NCI-H82 treated with DMSO at 0.1 percent for 48 hours (cell line): ENCODE measurements around the gene PCDH11Y.
"Not testable (repeated sequence)": the region's sequence is repeated elsewhere in the genome, so short reads cannot be mapped to it uniquely, and the experiment has no call there.

Experiments
- DNase-seq: peaks from one replicate; lab custom pipeline; 2025; ENCODE audit not compliant: unreplicated experiment; lab: John Stamatoyannopoulos, UW

Gene PCDH11Y

GRCh38 chrY:5000057-5000456 is at the start of gene PCDH11Y:
Gene PCDH11Y, plus strand, starts transcription at chrY:5000296. Its CDS starts 56,804 bp downstream, at chrY:5057100.
- DNase-seq: not testable (repeated sequence)

- DNase-seq: not testable (repeated sequence)
Measured at GRCh38 chrY:4967894-4968293, 32.2 kb upstream of the PCDH11Y start.

- not testable (repeated sequence) for DNase-seq
Measured at GRCh38 chrY:4991743-4992400, 8.2 kb upstream of the PCDH11Y start.

- DNase-seq: not testable (repeated sequence)
Measured at GRCh38 chrY:4994892-4995291, 5.2 kb upstream of the PCDH11Y start.

- DNase-seq: not testable (repeated sequence)
Measured at GRCh38 chrY:5002476-5003184, 2.5 kb downstream of the PCDH11Y start.

- not testable (repeated sequence) for DNase-seq
Measured at GRCh38 chrY:5038972-5039523, 39.0 kb downstream of the PCDH11Y start.

GRCh38 chrY:5083017-5083416 is 82.9 kb downstream of the PCDH11Y start:
- DNase-seq: not testable (repeated sequence)

GRCh38 chrY:5182998-5183397 is 182.9 kb downstream of the PCDH11Y start:
- DNase-seq: not testable (repeated sequence)

GRCh38 chrY:5215116-5215515 is 215.0 kb downstream of the PCDH11Y start:
- DNase-seq: not testable (repeated sequence)

GRCh38 chrY:5324931-5325330 is 324.8 kb downstream of the PCDH11Y start:
- not testable (repeated sequence) for DNase-seq

GRCh38 chrY:5342220-5342619 is 342.1 kb downstream of the PCDH11Y start:
- not testable (repeated sequence) for DNase-seq

GRCh38 chrY:5543705-5544104 is 543.6 kb downstream of the PCDH11Y start:
- not testable (repeated sequence) for DNase-seq

GRCh38 chrY:5638589-5638988 is 638.5 kb downstream of the PCDH11Y start:
- DNase-seq: not testable (repeated sequence)

- not testable (repeated sequence) for DNase-seq
Measured at GRCh38 chrY:5679265-5679664, 679.2 kb downstream of the PCDH11Y start.

GRCh38 chrY:5708727-5709126 is 708.6 kb downstream of the PCDH11Y start:
- DNase-seq: not testable (repeated sequence)

- not testable (repeated sequence) for DNase-seq
Measured at GRCh38 chrY:5709788-5710381, 709.8 kb downstream of the PCDH11Y start.

GRCh38 chrY:5761403-5761802 is 761.3 kb downstream of the PCDH11Y start:
- DNase-seq: not testable (repeated sequence)

- not testable (repeated sequence) for DNase-seq
Measured at GRCh38 chrY:5776485-5776884, 776.4 kb downstream of the PCDH11Y start.
